MCF 10A (cell line): ENCODE data around the gene FER. TPM values are rescaled to one million over a fixed set of nuclear protein-coding genes. Genes with fewer than 3 reads are reported as not detected.
A peak's percentile ranks its signal among the peaks of the same experiment; 100 is the strongest.
"Not testable (repeated sequence)": the region's sequence is repeated elsewhere in the genome, so short reads cannot be mapped to it uniquely, and the experiment has no call there.

Experiments
- BruUV-seq: library from RNA; stranded (reverse); fragments of 400-500 nt; replicated peaks from 2 replicates; lab custom pipeline; 2021; lab: Mats Ljungman, UMichigan
- CTCF ChIA-PET: fragments of 300-600 bp; sonication (Branson Sonifier 250); formaldehyde crosslinking; extraction: SDS; loops from one replicate; lab custom pipeline; 2021; ENCODE audit warnings: antibody characterized with exemption, inconsistent platforms; lab: Yijun Ruan, JAX
- POLR2A ChIA-PET: fragments of 300-600, 350-650 bp; sonication (Branson Sonifier 250); formaldehyde crosslinking; extraction: SDS; loops from one replicate; lab custom pipeline; 2020; ENCODE audit warnings: antibody characterized with exemption, inconsistent platforms; lab: Yijun Ruan, JAX
- DNase-seq: peaks from one replicate; pipeline ENCODE4 v3.0.0-alpha.2; 2018; ENCODE audit not compliant: unreplicated experiment
- H3K27ac Mint-ChIP-seq: one replicate; pipeline ENCODE4 v1.8.0; 2022; ENCODE audit warnings: mild to moderate bottlenecking, low read depth, mixed read lengths; ENCODE audit not compliant: unreplicated experiment
- H3K27me3 Mint-ChIP-seq: one replicate; pipeline ENCODE4 v1.8.0; 2022; ENCODE audit warnings: mixed read lengths; ENCODE audit not compliant: insufficient read depth, unreplicated experiment
- H3K36me3 Mint-ChIP-seq: one replicate; pipeline ENCODE4 v1.8.0; 2022; ENCODE audit warnings: mild to moderate bottlenecking, moderate library complexity, mixed read lengths; ENCODE audit not compliant: insufficient read depth, unreplicated experiment
- H3K4me1 Mint-ChIP-seq: one replicate; pipeline ENCODE4 v1.8.0; 2022; ENCODE audit warnings: mixed read lengths; ENCODE audit not compliant: insufficient read depth, unreplicated experiment
- H3K4me3 Mint-ChIP-seq: one replicate; pipeline ENCODE4 v1.8.0; 2022; ENCODE audit warnings: mild to moderate bottlenecking, moderate library complexity, mixed read lengths; ENCODE audit not compliant: unreplicated experiment
- H3K9me3 Mint-ChIP-seq: one replicate; pipeline ENCODE4 v1.8.0; 2022; ENCODE audit warnings: mixed read lengths; ENCODE audit not compliant: unreplicated experiment
- CTCF ChIP-seq: fragments of 200-600 bp; IDR thresholded peaks from one replicate; pipeline ENCODE4 v1.8.0; 2022; ENCODE audit warnings: antibody characterized with exemption, mild to moderate bottlenecking; ENCODE audit not compliant: unreplicated experiment
- intact Hi-C: fragments of 100-400 bp; cut with micrococcal nuclease; formaldehyde crosslinking; loops from 2 replicates; pipeline ENCODE4 v1.14.1; 2022
- total RNA-seq: library from RNA; stranded (reverse); gene quantifications from 2 replicates; pipeline ENCODE4 v1.2.3, GENCODE V29; 2022

Gene FER
- total RNA-seq, 1 experiment from 2014 or later, result 71.1 TPM

- no TSS peak for BruUV-seq
- intact Hi-C loops, result no loop called here
- Mint-ChIP-seq H3K9me3 (no peaks in the 10 kb centered on the region), H3K36me3 (peaks cover 25% of the 10 kb centered on the region), H3K4me1 (peaks cover 52% of the 10 kb centered on the region), H3K27ac (peak overlapping the region; percentile 50), H3K27me3 (no peaks in the 10 kb centered on the region), H3K4me3 (no peak overlapping the region)
- ChIA-PET POLR2A (interaction anchor here (0.6 to 1.1 kb wide), 6 partner anchors 12 to 108 kb away, joined by 3 to 4 read pairs (median 4); no protein-coding TSS in a partner anchor), CTCF (no interaction called here)
- no peak for DNase-seq
- no peak for TF ChIP-seq CTCF
Observed at GRCh38 chr5:108765647-108766046, 17.9 kb downstream of the FER start.

GRCh38 chr5:108766916-108767315, 19.2 kb downstream of the FER start:
- intact Hi-C loops, H3K27ac Mint-ChIP-seq, H3K27me3 Mint-ChIP-seq, BruUV-seq, H3K9me3 Mint-ChIP-seq, DNase-seq, CTCF ChIA-PET, H3K4me3 Mint-ChIP-seq: not testable (repeated sequence)
- H3K36me3 Mint-ChIP-seq, result peaks cover 30% of the 10 kb centered on the region
- peaks cover 52% of the 10 kb centered on the region for H3K4me1 Mint-ChIP-seq
- POLR2A ChIA-PET, result interaction anchor here (0.9 to 1.2 kb wide), 2 partner anchors 13 to 32 kb away, joined by 3 to 5 read pairs; no protein-coding TSS in a partner anchor

GRCh38 chr5:108769352-108769751, 21.7 kb downstream of the FER start:
- Mint-ChIP-seq H3K36me3 (peaks cover 30% of the 10 kb centered on the region), H3K4me3 (peak overlapping the region; percentile 1), H3K9me3 (no peaks in the 10 kb centered on the region), H3K27ac (no peak overlapping the region), H3K4me1 (peaks cover 32% of the 10 kb centered on the region), H3K27me3 (no peaks in the 10 kb centered on the region)
- DNase-seq, result no peak
- intact Hi-C loops, result no loop called here
- TF ChIP-seq CTCF, result no peak
- ChIA-PET CTCF (interaction anchor here (1.2 kb wide), 1 partner anchor 14 kb away, joined by 3 read pairs; no protein-coding TSS in a partner anchor), POLR2A (interaction anchor here (0.6 to 1.2 kb wide), 3 partner anchors 11 to 329 kb away, joined by 3 to 4 read pairs (median 3); partner anchors contain the start of gene FER)
- no TSS peak for BruUV-seq

GRCh38 chr5:108772626-108773025, 24.9 kb downstream of the FER start:
- H3K27ac Mint-ChIP-seq, result no peak overlapping the region
- peaks cover 27% of the 10 kb centered on the region for H3K36me3 Mint-ChIP-seq
- no peak for DNase-seq
- CTCF ChIA-PET, result interaction anchor here (0.7 to 1.0 kb wide), 4 partner anchors 10 to 43 kb away, joined by 3 read pairs; no protein-coding TSS in a partner anchor
- H3K4me3 Mint-ChIP-seq, result no peak overlapping the region
- H3K27me3 Mint-ChIP-seq, result no peaks in the 10 kb centered on the region
- intact Hi-C loops, result no loop called here
- no peak for TF ChIP-seq CTCF
- H3K4me1 Mint-ChIP-seq, result peaks cover 11% of the 10 kb centered on the region
- no TSS peak for BruUV-seq
- no peaks in the 10 kb centered on the region for H3K9me3 Mint-ChIP-seq
- POLR2A ChIA-PET, result interaction anchor here (1.0 to 1.9 kb wide), 2 partner anchors 15 to 19 kb away, joined by 3 to 5 read pairs; no protein-coding TSS in a partner anchor
